Lower leg skin (tissue), 3 donors: ENCODE data around the gene KCNK7.

Experiments used
- POLR2A ChIP-seq, 2 donors: fragments of 450-650 bp; IDR thresholded peaks; one replicate each; pipeline ENCODE4 v1.6.1; 2016 to 2017; ENCODE audit warnings: antibody characterized with exemption in 2 of 2, mild to moderate bottlenecking in 1 of 2, moderate library complexity in 1 of 2
- TF ChIP-seq, protein P1 (sequence below), 3 donors: fragments of 450-650 bp; IDR thresholded peaks; one replicate each; pipeline ENCODE4 v1.5.1; 2016; ENCODE audit warnings: antibody characterized with exemption in 3 of 3, mild to moderate bottlenecking in 3 of 3, moderate library complexity in 2 of 3

DNA sequence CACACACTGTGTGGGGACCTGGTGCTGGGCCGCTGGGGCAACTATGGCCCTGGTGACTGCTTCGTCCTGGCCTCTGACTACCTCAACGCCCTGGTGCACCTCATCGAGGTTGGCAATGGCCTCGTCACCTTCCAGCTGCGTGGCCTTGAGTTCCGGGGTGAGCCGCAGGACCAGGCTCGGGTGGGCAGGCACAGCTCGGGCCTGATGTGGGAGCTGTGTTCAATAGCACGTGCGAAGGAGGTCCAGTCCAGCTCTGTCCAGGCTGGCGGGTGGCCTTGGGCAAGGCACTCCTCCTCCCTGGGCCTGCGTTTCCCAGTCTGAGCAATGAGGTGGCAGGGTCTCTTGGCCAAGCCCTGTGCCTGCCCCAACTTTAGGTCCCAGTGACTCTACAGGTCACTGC, 34.0 kb upstream of the KCNK7 start:
- TF ChIP-seq, protein P1, sequence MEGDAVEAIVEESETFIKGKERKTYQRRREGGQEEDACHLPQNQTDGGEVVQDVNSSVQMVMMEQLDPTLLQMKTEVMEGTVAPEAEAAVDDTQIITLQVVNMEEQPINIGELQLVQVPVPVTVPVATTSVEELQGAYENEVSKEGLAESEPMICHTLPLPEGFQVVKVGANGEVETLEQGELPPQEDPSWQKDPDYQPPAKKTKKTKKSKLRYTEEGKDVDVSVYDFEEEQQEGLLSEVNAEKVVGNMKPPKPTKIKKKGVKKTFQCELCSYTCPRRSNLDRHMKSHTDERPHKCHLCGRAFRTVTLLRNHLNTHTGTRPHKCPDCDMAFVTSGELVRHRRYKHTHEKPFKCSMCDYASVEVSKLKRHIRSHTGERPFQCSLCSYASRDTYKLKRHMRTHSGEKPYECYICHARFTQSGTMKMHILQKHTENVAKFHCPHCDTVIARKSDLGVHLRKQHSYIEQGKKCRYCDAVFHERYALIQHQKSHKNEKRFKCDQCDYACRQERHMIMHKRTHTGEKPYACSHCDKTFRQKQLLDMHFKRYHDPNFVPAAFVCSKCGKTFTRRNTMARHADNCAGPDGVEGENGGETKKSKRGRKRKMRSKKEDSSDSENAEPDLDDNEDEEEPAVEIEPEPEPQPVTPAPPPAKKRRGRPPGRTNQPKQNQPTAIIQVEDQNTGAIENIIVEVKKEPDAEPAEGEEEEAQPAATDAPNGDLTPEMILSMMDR (IDR thresholded peaks at IDR 0.05), result no peak
- no peak for TF ChIP-seq POLR2A (IDR thresholded peaks at IDR 0.05)
